Colonic mucosa (tissue), 4 donors: ENCODE data around the gene GPR180. TPM values are rescaled to one million over a fixed set of nuclear protein-coding genes. Genes with fewer than 3 reads are reported as not detected.

ENCODE experiments used
- DNase-seq: peaks from one replicate; pipeline ENCODE4 v3.0.0-alpha.2; 2020
- H3K27ac ChIP-seq: fragments of 200-600 bp; one replicate; pipeline ENCODE4 v1.8.0; 2021
- H3K27me3 ChIP-seq: fragments of 200-600 bp; one replicate; pipeline ENCODE4 v1.8.0; 2021
- H3K36me3 ChIP-seq: fragments of 200-600 bp; one replicate; pipeline ENCODE4 v1.8.0; 2021
- H3K4me1 ChIP-seq: fragments of 200-600 bp; one replicate; pipeline ENCODE4 v1.8.0; 2021; ENCODE audit warnings: mild to moderate bottlenecking
- H3K4me3 ChIP-seq: fragments of 200-600 bp; one replicate; pipeline ENCODE4 v1.8.0; 2021
- H3K9ac ChIP-seq, 2 donors: one replicate each; pipeline ENCODE4 v1.7.0; 2013; ENCODE audit warnings: control low read depth in 2 of 2, low read depth in 2 of 2, low read length in 2 of 2
- H3K9me3 ChIP-seq: fragments of 200-600 bp; one replicate; pipeline ENCODE4 v1.8.0; 2021
- intact Hi-C: fragments of 100-400 bp; cut with DNase I; formaldehyde crosslinking; loops from one replicate; pipeline ENCODE4 v1.14.1; 2022
- total RNA-seq, 2 donors: library from RNA; stranded (reverse); fragmentation: NEBNext Ultra II Directional in 1 of 2; extraction: Animal tissue kit (Norgen Biotek cat#: 25700) in 1 of 2; gene quantifications; one replicate each; pipeline ENCODE4 v1.2.1, GENCODE V29; 2021
- TF ChIP-seq, protein P1 (sequence below): fragments of 200-600 bp; IDR thresholded peaks from one replicate; pipeline ENCODE4 v1.8.0; 2022; ENCODE audit warnings: antibody characterized with exemption, mild to moderate bottlenecking
- donor health status: healthy.
- donor health status: DM: no; HTN: no; CAD: no.
- donor health status: DM: no; HTN: no; CAD: no.

Gene GPR180
- total RNA-seq, 2 donors from 2014 or later: 3.2 to 5.9 TPM

DNA sequence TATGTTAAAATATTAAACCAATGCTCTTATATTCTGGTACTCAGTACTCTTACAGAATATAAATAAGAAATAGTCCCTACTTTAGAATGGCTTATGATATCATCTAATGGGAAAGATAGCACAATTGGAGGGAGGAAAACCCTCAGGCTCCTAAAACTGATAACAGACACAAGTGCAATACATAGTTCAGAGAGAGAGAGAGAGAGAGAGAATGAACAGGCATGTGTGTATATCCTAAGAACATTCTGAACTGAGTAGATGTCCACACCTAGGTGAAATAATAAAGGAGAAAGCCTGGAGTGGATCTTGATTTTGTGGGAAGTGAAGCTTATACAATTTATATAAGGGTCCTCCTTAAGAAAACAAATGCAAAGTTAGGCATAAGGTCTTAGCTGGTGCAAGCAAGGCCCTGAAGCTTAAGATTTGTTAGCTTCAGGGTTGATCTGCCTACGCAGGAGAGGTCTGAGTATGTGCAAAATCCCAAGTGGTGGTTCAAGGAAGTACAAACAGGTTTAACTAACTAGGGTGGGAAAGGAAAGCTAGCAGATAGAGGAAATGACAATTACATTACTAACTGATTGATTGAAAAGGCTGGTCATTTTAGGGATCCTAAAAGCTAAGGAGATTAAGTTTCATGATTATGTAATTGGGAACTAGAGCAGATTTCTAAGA lies 57.4 kb downstream of the GPR180 start:
- DNase-seq: no peak
- H3K4me1 ChIP-seq: no peaks in the 10 kb centered on the region
- H3K27ac ChIP-seq: no peak overlapping the region
- H3K27me3 ChIP-seq: no peaks in the 10 kb centered on the region
- H3K36me3 ChIP-seq: no peaks in the 10 kb centered on the region
- intact Hi-C loops: no loop called here
- no peak overlapping the region for H3K9ac ChIP-seq
- no peak overlapping the region for H3K4me3 ChIP-seq
- TF ChIP-seq, protein P1, sequence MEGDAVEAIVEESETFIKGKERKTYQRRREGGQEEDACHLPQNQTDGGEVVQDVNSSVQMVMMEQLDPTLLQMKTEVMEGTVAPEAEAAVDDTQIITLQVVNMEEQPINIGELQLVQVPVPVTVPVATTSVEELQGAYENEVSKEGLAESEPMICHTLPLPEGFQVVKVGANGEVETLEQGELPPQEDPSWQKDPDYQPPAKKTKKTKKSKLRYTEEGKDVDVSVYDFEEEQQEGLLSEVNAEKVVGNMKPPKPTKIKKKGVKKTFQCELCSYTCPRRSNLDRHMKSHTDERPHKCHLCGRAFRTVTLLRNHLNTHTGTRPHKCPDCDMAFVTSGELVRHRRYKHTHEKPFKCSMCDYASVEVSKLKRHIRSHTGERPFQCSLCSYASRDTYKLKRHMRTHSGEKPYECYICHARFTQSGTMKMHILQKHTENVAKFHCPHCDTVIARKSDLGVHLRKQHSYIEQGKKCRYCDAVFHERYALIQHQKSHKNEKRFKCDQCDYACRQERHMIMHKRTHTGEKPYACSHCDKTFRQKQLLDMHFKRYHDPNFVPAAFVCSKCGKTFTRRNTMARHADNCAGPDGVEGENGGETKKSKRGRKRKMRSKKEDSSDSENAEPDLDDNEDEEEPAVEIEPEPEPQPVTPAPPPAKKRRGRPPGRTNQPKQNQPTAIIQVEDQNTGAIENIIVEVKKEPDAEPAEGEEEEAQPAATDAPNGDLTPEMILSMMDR: no peak
- no peaks in the 10 kb centered on the region for H3K9me3 ChIP-seq

DNA sequence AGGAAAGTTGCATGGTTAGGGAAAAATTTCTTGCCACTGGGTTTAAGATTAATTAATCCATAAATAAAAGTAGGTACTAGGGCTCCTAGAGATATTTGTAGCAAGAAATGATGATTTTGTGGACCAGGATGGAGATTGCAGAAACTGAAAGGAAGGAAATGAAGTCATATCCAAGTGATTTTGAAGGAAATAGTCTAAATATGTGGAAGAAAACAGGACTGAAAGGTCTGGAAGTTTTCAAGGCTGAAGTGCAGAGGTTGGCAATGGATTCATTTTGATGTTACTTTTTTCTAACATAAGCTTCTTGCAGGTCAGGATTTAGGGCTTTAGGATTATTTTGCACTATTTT lies 57.9 kb downstream of the GPR180 start:
- H3K4me1 ChIP-seq: no peaks in the 10 kb centered on the region
- intact Hi-C loops: no loop called here
- no peak overlapping the region for H3K9ac ChIP-seq
- no peak for DNase-seq
- TF ChIP-seq, protein P1: no peak
- H3K27ac ChIP-seq: no peak overlapping the region
- no peak overlapping the region for H3K4me3 ChIP-seq
- H3K36me3 ChIP-seq: no peaks in the 10 kb centered on the region
- no peaks in the 10 kb centered on the region for H3K9me3 ChIP-seq
- no peaks in the 10 kb centered on the region for H3K27me3 ChIP-seq

DNA sequence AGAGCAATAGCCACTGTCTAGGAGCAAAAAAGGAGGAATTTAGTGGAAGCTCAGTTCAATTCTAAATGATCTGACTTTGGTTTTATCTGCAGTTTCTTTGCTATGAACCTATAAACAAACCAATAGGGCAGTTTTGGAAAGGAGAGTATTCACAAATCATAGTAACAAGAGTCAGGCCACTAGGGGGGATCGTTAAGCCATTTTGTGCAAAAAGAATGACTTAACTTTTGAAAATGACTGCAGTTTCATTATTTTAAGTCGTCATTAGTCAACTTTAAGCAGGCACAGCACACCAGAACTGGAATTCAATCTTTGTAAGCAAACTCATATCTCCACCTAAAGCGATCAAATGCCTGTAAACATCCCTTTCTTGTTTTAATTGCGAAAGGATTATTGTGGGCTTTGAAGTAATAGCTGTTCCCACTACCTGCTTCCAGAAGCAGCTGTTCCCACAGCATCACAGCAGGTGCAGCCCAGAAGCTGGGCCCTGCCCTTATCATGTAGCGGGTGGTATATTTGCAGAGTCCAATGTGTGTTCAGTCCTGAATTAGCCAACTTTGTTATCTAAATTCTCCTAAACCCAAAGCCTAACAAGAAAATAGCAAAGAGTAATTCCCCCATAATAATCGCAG lies 59.2 kb downstream of the GPR180 start:
- intact Hi-C loops: no loop called here
- Histone ChIP-seq H3K4me1 (no peaks in the 10 kb centered on the region), H3K9me3 (no peaks in the 10 kb centered on the region), H3K9ac (no peak overlapping the region), H3K36me3 (no peaks in the 10 kb centered on the region), H3K27me3 (no peaks in the 10 kb centered on the region), H3K4me3 (no peak overlapping the region), H3K27ac (no peak overlapping the region)
- no peak for DNase-seq
- TF ChIP-seq, protein P1: no peak

DNA sequence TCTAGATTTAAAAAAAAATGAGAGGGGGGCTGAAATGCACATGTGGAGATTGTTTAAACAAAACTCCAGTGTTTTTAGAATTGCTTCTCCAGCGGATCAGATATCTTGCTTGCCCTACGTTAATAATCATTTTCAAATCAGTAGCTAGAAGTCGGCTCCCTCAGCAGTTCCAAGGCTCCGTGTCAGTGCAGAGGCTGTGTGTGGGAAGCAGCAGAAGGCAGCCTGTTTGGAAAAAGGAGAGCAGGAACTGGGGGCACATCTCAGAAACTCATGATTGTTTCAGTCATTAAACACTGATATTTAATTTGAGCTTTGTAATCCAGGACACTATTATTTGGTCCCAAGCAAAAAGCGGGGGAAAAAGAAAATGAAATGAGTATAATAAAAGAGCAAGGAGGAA lies 59.7 kb downstream of the GPR180 start:
- H3K4me3 ChIP-seq: no peak overlapping the region
- DNase-seq: no peak
- no peaks in the 10 kb centered on the region for H3K9me3 ChIP-seq
- no peaks in the 10 kb centered on the region for H3K27me3 ChIP-seq
- no peaks in the 10 kb centered on the region for H3K4me1 ChIP-seq
- H3K9ac ChIP-seq: no peak overlapping the region
- TF ChIP-seq, protein P1: no peak
- no peaks in the 10 kb centered on the region for H3K36me3 ChIP-seq
- intact Hi-C loops: no loop called here
- no peak overlapping the region for H3K27ac ChIP-seq

DNA sequence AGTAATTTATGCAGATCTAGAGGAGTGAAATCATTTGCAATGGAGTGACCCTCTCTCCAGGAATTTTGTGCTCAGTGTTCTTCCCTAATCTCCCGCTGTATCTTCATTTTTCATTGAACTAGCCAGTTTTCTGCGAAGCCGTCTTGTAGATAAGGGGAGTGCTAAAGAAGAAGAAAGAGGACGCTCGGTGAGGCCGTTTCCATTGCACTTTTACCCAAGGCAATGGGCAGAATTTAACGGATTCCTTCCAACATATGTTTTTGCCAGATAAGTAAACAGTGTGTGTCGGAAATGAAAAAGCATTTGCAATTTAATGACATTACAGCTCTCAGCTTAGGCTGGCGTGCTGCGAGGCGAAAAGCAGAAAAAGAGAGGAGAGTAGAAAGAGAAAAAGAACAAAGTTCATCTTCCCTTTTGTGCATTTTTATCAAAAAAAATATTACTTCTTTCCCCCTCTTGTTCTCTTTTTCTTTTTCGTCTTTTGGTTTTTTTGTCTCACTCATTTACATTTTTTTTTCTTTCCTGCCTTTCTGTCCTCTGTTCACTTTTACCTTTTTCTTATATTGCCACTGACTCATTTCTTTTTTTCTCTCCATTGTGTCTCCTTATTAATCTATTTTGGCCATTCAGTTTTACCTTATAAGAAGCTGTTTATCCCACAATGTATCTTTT lies 60.8 kb downstream of the GPR180 start:
- Histone ChIP-seq H3K9me3 (no peaks in the 10 kb centered on the region), H3K9ac (no peak overlapping the region), H3K4me3 (no peak overlapping the region), H3K4me1 (no peaks in the 10 kb centered on the region), H3K36me3 (no peaks in the 10 kb centered on the region), H3K27ac (no peak overlapping the region), H3K27me3 (no peaks in the 10 kb centered on the region)
- TF ChIP-seq, protein P1: no peak
- intact Hi-C loops: no loop called here
- DNase-seq: no peak
